NCI-H69 (cell line): Measurements from ENCODE around the gene ARHGEF12.

ENCODE experiments used
- DNase-seq: peaks from one replicate; lab custom pipeline; 2025; lab: John Stamatoyannopoulos, UW

The ARHGEF12 gene

GRCh38 chr11:120500414-120501071, 164.3 kb downstream of the ARHGEF12 start:
- DNase-seq = peak; percentile 43

- DNase-seq = peak; percentile 67
Measured at GRCh38 chr11:120501440-120501839, 165.2 kb downstream of the ARHGEF12 start.

- DNase-seq = peak; percentile 22
Measured at GRCh38 chr11:120501976-120502755, 166.0 kb downstream of the ARHGEF12 start.

DNA sequence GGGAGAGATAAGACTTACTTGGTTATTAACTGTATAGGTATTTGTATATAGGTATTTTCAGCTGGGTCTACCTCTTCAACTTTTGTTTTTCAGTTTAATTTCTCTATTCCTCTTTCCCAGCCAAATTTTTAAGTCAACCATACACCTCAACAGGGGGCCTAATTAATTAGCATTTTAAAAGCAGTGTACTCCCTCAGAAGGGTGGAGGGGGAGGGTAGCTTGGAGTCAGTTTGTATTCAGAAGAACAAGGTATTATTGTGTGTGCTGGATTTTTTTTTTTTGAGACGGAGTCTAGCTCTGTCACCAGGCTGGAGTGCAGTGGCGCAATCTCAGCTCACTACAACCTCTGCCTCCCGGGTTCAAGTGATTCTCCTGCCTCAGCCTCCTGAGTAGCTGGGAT, 167.3 kb downstream of the ARHGEF12 start:
- peak; percentile 63 for DNase-seq

DNA sequence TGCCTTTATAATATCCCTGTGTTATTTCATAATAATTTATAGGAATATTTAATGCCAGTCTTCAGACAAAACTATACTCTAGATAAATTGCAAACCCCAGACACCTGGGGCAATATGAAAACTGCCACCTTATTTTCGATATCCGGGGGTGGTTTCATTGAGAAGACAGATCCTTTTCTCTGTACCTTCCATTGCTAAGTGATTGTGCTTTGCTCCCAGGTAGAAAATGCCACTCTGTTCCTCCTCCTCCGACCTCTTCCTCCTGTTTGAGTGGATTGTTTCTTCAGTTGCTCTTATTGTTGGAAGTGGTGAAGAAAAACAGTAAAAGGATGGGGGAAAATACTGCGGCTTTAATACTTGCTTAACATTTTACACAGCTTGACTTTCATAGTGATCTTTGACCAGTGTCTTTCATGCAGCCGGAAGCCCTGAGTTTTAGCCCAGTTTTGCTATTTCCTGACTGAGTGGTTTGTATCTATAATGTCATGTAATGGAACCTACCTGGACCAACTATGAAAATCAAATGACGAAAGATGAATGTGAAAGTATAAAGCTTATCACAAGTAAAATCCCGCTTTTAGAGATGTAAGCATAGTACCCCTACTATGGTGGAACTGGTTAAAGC, 169.7 kb downstream of the ARHGEF12 start:
- DNase-seq = no peak

GRCh38 chr11:120509346-120510053, 173.3 kb downstream of the ARHGEF12 start:
- DNase-seq = no peak

DNA sequence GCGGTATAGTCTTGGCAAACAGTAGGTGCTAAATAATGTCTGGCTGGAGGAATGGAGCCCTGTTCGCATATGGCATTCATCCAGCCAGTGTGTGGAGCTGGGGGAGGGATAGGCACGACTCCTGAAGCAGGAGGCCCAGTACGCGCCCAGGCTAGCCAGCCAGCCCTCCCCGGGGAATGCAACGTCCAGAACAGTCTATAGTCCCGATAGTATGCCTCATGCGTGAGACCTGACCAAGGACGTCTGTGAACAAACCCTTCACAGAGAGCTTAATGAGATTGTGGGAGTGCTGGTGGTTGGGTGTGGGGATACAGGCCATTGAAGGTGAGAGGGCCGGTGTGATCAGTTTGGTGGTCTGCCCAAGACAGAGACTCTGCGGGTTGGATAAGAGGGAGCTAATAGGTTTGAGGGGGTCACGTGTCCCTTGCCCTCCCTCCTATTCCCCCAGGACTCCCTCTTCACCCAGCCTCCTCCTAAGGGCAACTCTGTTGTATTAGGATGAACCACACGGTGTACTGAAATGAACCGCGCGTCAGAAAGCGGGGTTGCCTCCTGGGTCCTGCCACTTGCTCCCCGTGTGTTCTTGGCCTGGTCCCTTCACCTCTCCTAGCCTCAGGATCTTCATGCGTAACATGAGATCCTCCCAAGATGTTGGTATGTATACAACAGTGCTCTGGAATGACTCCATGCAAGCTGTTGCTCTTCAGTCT, 174.3 kb downstream of the ARHGEF12 start:
- DNase-seq = peak; percentile 16

DNA sequence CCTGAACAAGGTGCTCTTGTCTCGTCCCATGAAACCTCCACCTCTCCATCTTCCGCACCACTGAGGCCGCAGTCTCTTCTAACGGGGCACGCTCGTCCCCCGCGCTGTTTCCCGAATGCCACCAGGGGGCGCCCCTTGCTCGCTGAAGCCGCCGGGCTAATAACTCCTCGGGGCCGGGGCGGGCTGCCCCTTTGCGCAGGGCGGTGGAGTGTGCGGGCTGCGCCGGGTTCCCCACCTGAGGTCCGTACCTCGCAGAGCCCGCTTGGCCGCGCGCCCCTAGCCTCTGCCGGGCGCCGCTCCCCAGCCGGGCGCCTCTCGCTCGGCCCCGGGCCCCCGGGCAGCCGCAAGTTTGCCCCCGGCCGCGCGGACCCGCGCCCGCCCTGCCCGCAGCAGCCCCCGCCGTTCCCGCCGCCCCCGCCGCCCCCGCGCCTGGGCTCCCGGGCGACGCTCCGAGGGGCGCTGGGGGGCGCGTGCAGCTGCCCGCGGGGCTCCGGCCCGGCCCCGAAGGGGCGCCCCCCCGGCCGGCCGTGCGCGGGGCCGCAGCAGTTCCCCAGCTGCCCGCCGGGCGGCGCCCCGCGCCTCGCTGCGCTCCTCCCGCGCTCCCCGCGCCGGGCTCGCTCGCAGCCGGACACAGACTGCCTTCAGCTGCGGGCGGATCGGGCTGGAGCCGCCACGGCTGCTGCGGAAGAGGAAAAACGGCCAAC, 175.1 kb downstream of the ARHGEF12 start, which contains the start of gene GRIK4:
Gene GRIK4, plus strand, starts transcription at position 633 of the 704 bp plus-strand sequence. CDS start 148,571 bp downstream, outside the sequence.
- DNase-seq = peak; percentile 90

- DNase-seq = peak; percentile 45
Measured at GRCh38 chr11:120511820-120512738, 175.9 kb downstream of the ARHGEF12 start.

GRCh38 chr11:120512739-120513435, 176.7 kb downstream of the ARHGEF12 start:
- DNase-seq = peak; percentile 79

DNA sequence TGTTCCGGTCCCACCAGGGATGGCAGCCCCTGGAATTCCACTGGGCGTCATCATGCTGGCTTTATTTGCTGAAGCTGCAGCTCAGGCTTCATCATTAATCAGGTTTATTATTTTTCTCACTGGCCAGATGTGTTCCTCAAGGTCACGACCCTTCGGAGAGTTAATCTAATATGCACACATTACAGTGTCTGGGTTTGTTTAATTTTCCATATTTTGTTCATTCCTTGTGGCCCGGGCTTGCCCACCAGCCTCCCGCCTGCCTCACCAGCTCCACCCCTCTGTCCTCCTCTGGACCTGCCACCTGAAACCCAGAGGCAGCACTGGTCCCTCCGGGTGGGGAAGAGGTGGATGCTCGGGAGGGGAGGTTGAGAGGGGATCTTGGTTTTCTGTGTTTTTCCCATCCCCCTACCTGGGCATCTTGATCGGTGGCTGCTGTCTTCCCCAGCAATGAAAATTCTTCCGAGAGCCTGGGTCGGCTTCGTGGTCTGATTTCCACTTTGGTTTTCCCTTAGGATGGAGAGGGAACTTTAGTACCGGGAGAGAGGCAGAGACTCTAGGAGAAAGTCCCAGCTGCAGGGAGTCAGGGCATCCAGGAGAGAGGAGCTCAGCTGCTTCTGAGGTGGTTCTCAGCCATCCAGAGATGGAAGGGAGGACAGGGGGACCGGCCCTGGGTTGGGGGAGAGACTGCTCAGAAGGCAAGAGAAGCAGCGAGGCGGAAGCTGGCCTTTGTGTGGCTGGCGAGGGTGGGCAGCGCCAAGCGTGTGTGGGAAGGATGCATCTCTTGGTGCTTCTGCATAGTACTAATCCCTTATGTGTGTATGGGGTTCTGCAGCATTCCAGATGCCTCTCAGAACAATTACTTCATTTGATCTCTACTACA, 177.5 kb downstream of the ARHGEF12 start:
- peak; percentile 45 for DNase-seq

GRCh38 chr11:120514541-120515121, 178.4 kb downstream of the ARHGEF12 start:
- no peak for DNase-seq

DNA sequence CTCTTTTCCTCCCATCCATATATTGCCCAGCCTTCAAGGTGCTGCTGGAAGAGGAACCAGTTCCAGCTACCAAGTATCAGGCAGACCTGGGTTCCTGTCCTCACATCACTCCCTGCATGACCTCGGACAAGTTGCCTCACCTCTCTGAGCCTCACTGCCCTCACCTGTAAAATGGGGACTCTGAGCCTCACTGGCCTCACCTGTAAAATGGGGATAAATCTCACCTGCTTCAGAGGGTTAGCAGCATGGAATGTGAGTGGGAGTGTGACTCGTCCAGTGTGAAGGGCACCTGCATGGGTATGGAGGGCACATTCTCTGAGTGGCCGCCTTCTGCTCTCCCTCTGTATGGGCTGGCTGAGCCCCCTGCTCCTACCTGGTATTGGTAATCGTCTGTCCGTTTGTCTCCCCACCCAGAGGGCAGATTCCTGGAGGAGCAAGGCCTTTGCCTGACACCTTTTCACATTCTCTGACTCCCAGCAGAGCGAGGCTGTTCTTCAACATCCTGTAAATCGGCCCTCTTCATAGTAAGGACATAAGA, 179.0 kb downstream of the ARHGEF12 start:
- DNase-seq = no peak

DNA sequence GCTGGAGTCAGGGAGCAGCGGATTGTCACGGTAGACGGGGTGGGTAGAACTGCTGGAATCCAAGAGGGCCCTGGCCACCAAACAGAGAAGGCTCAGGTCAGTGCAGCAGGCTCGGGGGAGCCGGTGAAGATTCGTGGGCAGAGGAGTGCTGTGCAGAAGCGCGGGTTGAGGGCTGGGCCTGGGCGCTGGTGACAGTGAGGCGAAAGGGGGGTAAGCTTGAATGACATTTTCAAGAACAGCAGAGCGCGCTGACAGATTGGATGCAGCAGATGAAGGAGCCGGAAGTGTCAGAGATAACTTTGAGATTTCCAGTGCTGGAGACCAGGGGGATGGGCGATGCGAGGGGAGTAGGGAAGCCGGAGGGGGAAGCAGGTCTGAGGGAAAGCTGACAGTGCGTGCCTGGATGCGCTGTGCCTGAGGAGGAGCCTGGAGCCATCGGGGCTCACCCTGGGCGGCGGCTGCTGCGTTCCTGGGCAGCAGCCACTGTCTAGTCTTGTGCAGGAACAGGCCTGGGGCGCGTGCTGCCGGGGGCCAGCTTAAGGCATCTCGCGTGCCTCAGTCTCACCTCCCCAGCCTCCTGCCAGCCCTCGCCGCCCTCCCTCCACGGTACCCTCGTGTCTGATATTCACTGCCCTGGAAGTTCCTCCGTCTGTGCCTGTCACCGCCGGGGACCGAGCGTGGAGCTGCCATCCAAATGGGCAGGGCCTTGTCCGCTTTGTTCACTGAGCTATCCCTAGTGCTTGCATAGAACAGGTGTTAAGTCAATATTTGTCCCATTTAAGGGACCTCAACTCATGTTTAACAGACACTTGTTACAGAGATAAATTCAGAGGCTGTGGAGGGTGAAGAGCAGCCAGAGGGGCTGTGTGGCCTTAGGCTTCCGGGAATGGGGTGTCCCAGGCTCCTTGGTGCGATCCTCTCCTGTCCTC, 180.5 kb downstream of the ARHGEF12 start:
- DNase-seq = peak; percentile 47

DNA sequence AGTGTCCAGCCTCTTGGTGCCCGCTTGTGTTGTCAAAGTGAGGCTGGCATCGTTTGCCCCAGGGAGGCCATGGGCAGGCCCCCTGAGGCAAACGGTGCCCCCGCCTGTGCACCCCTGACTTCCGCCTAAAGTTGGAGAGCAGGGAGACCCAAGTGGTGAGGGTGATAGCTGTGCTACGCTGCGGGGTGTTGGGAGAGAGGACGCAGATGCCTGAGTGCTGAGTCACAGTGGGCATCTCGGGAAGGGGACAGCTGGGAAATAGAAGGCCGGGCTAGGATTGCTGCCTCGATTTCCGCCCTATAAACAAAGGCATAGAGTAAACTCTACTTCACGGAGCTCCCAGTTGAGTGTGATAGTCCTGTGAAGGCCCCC, 181.2 kb downstream of the ARHGEF12 start:
- DNase-seq = no peak

DNA sequence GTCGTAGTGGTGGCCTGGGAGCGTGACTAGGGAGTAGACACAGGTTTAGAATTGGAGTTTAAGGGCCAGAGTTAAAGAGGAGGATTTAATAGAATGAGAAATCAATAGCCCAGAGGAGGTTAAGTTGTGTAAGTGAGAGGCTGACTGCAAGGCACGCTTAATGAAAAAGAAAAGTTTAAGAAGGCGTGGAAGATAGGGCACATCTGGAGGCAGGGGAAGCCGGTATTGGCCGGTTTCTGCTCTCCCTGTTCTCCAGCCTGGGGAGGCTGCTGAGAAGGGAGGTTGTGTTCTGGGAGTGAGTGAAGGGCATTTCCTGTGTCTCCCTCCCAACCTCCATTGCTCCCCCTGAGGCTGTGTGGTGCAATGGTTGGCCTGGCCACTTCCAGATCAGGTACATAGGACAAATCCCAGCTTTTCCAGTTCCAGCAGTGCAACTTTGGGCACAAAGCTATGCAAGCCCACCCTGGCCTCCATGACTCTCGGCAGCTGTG, 181.6 kb downstream of the ARHGEF12 start:
- DNase-seq = peak; percentile 26
